HepG2 (cell line): ENCODE data around the gene ANKRD6. TPM values are rescaled to one million over a fixed set of nuclear protein-coding genes. Genes with fewer than 3 reads are reported as not detected.

ENCODE experiments used
- HDAC1 ChIP-seq: sonication (generic); formaldehyde crosslinking; IDR thresholded peaks from 2 replicates; pipeline ENCODE4 v1.5.1; 2020; ENCODE audit warnings: mild to moderate bottlenecking, missing genetic modification reagents
- KLF12 ChIP-seq: sonication (generic); formaldehyde crosslinking; IDR thresholded peaks from 2 replicates; pipeline ENCODE4 v1.4.0; 2020; ENCODE audit warnings: missing genetic modification reagents, borderline replicate concordance
- MBD4 ChIP-seq: IDR thresholded peaks from 2 replicates; pipeline ENCODE4 v1.6.1; 2012; ENCODE audit warnings: low read length, inconsistent platforms, borderline replicate concordance
- POLR2A ChIP-seq, 2 experiments: IDR thresholded peaks; 2 replicates each; pipeline ENCODE4 v1.6.1; 2011; ENCODE audit warnings: low read depth in 2 of 2, low read length in 2 of 2, mild to moderate bottlenecking in 1 of 2, moderate library complexity in 1 of 2; ENCODE audit not compliant: insufficient read depth in 1 of 2
- RARA ChIP-seq: IDR thresholded peaks from 2 replicates; pipeline ENCODE4 v1.6.1; 2016; ENCODE audit warnings: missing genetic modification reagents, missing compliant biosample characterization
- RNF2 ChIP-seq: fragments of 450-650 bp; conservative IDR thresholded peaks from 2 replicates; pipeline ENCODE4 v1.6.1; 2016; ENCODE audit warnings: low read depth
- SOX5 ChIP-seq: IDR thresholded peaks from 2 replicates; pipeline ENCODE4 v1.6.1; 2016; ENCODE audit warnings: borderline replicate concordance
- SP5 ChIP-seq: IDR thresholded peaks from 2 replicates; pipeline ENCODE4 v1.6.1; 2016; ENCODE audit warnings: low read depth, borderline replicate concordance
- ZFYVE20 ChIP-seq: sonication (generic); formaldehyde crosslinking; IDR thresholded peaks from 2 replicates; pipeline ENCODE4 v1.8.0; 2023; ENCODE audit warnings: low read depth, mild to moderate bottlenecking, moderate library complexity, missing genetic modification reagents, borderline replicate concordance
- ZNF3 ChIP-seq: IDR thresholded peaks from 2 replicates; pipeline ENCODE4 v1.7.0; 2017; ENCODE audit warnings: inconsistent platforms
- ZSCAN25 ChIP-seq: sonication (generic); formaldehyde crosslinking; IDR thresholded peaks from 2 replicates; pipeline ENCODE4 v1.8.0; 2022; ENCODE audit warnings: mild to moderate bottlenecking, missing genetic modification reagents
- polyA plus RNA-seq, 8 experiments: library from polyadenylated mRNA; depleted of rRNA in 3 of 8; stranded (reverse) in 7 of 8; unstranded in 1 of 8; fragments of >200 nt; fragmentation: Illumina TruSeq in 4 of 8; extraction: Trizol in 4 of 8; gene quantifications; 2 replicates each; pipeline versions ENCODE4 v1.2.1 to v1.2.3, GENCODE V29; 2011 to 2016; ENCODE audit warnings: low read depth in 4 of 8, missing spikeins in 1 of 8, mixed read lengths in 1 of 8; ENCODE audit not compliant: insufficient read depth in 1 of 8
- total RNA-seq, 5 experiments: library from RNA; depleted of rRNA; stranded (reverse); fragments of >200 nt; fragmentation: Illumina TruSeq; extraction: Trizol; gene quantifications; 2 replicates each; pipeline ENCODE4 v1.2.3, GENCODE V29; 2016; ENCODE audit warnings: low read depth in 1 of 5
- TF ChIP-seq, protein P1 (sequence below): sonication (generic); formaldehyde crosslinking; IDR thresholded peaks from 2 replicates; pipeline ENCODE4 v1.4.0; 2020; ENCODE audit warnings: missing genetic modification reagents, borderline replicate concordance
- TF ChIP-seq, protein P2 (sequence below): sonication (generic); formaldehyde crosslinking; IDR thresholded peaks from 2 replicates; pipeline ENCODE4 v1.5.1; 2020; ENCODE audit warnings: mild to moderate bottlenecking, missing genetic modification reagents, borderline replicate concordance
- TF ChIP-seq, protein P3 (sequence below): sonication (generic); formaldehyde crosslinking; IDR thresholded peaks from 2 replicates; pipeline ENCODE4 v1.4.0; 2020; ENCODE audit warnings: mild to moderate bottlenecking, missing genetic modification reagents
- TF ChIP-seq, protein P4 (sequence below): IDR thresholded peaks from 2 replicates; pipeline ENCODE4 v1.6.1; 2016
- TF ChIP-seq, protein P5 (sequence below): sonication (generic); formaldehyde crosslinking; IDR thresholded peaks from 2 replicates; pipeline ENCODE4 v1.8.0; 2022; ENCODE audit warnings: low read depth, missing genetic modification reagents

Gene ANKRD6
- total and polyA plus RNA-seq, 2 of the 13 experiments (the other 11 are each of a cell fraction or from before 2014, with no cell fraction given) = 0.18 to 0.36 TPM

DNA sequence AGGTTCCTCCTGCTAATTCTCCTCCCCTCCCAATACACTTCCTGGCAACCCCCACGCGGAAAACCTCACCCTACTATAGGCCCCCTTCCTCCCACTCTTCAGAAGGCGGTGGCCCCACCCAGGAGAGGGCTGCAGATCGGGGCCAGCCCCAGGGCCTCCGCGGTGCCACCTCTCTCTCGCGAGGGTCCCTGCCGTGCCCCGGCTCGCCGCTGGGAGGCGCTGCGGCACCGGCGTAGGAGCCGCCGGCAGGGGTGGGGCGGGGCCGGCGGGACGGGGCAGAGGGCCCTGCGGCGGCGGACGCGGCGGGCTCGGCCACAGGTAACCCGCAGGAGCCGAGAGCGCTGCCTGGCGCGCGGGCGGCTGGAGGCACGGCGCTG lies at the start of gene ANKRD6 (continued):
- TF ChIP-seq, protein P1, sequence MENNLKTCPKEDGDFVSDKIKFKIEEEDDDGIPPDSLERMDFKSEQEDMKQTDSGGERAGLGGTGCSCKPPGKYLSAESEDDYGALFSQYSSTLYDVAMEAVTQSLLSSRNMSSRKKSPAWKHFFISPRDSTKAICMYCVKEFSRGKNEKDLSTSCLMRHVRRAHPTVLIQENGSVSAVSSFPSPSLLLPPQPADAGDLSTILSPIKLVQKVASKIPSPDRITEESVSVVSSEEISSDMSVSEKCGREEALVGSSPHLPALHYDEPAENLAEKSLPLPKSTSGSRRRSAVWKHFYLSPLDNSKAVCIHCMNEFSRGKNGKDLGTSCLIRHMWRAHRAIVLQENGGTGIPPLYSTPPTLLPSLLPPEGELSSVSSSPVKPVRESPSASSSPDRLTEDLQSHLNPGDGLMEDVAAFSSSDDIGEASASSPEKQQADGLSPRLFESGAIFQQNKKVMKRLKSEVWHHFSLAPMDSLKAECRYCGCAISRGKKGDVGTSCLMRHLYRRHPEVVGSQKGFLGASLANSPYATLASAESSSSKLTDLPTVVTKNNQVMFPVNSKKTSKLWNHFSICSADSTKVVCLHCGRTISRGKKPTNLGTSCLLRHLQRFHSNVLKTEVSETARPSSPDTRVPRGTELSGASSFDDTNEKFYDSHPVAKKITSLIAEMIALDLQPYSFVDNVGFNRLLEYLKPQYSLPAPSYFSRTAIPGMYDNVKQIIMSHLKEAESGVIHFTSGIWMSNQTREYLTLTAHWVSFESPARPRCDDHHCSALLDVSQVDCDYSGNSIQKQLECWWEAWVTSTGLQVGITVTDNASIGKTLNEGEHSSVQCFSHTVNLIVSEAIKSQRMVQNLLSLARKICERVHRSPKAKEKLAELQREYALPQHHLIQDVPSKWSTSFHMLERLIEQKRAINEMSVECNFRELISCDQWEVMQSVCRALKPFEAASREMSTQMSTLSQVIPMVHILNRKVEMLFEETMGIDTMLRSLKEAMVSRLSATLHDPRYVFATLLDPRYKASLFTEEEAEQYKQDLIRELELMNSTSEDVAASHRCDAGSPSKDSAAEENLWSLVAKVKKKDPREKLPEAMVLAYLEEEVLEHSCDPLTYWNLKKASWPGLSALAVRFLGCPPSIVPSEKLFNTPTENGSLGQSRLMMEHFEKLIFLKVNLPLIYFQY (CRISPR knock-in tag) = no peak
- TF ChIP-seq ZNF3 (CRISPR knock-in tag) = no peak
- TF ChIP-seq POLR2A (IDR thresholded peaks at IDR 0.05; ENCODE audit: insufficient read depth in 1 of 2, low read depth in 2 of 2, low read length in 2 of 2) = no peak
- 0 out of 2 replicates have a peak, but pooled peaks have one; percentile 10 for TF ChIP-seq RARA
- no peak for TF ChIP-seq SOX5 (CRISPR knock-in tag)
- TF ChIP-seq, protein P2, sequence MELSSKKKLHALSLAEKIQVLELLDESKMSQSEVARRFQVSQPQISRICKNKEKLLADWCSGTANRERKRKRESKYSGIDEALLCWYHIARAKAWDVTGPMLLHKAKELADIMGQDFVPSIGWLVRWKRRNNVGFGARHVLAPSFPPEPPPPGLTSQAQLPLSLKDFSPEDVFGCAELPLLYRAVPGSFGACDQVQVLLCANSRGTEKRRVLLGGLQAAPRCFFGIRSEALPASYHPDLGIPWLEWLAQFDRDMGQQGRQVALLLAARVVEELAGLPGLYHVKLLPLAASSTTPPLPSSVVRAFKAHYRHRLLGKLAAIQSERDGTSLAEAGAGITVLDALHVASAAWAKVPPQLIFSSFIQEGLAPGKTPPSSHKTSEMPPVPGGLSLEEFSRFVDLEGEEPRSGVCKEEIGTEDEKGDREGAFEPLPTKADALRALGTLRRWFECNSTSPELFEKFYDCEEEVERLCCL (CRISPR knock-in tag) = no peak
- peak; percentile 61; the same call in 1 of the 2 replicates for TF ChIP-seq KLF12
- TF ChIP-seq, protein P3, sequence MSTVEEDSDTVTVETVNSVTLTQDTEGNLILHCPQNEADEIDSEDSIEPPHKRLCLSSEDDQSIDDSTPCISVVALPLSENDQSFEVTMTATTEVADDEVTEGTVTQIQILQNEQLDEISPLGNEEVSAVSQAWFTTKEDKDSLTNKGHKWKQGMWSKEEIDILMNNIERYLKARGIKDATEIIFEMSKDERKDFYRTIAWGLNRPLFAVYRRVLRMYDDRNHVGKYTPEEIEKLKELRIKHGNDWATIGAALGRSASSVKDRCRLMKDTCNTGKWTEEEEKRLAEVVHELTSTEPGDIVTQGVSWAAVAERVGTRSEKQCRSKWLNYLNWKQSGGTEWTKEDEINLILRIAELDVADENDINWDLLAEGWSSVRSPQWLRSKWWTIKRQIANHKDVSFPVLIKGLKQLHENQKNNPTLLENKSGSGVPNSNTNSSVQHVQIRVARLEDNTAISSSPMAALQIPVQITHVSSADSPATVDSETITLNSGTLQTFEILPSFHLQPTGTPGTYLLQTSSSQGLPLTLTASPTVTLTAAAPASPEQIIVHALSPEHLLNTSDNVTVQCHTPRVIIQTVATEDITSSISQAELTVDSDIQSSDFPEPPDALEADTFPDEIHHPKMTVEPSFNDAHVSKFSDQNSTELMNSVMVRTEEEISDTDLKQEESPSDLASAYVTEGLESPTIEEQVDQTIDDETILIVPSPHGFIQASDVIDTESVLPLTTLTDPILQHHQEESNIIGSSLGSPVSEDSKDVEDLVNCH = no peak
- TF ChIP-seq ZSCAN25 (CRISPR knock-in tag) = peak; percentile 100
- TF ChIP-seq, protein P4, sequence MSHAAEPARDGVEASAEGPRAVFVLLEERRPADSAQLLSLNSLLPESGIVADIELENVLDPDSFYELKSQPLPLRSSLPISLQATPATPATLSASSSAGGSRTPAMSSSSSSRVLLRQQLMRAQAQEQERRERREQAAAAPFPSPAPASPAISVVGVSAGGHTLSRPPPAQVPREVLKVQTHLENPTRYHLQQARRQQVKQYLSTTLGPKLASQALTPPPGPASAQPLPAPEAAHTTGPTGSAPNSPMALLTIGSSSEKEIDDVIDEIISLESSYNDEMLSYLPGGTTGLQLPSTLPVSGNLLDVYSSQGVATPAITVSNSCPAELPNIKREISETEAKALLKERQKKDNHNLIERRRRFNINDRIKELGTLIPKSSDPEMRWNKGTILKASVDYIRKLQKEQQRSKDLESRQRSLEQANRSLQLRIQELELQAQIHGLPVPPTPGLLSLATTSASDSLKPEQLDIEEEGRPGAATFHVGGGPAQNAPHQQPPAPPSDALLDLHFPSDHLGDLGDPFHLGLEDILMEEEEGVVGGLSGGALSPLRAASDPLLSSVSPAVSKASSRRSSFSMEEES = no peak
- no peak for TF ChIP-seq RNF2
- TF ChIP-seq HDAC1 (CRISPR knock-in tag) = no peak
- no peak for TF ChIP-seq MBD4
- TF ChIP-seq, protein P5, sequence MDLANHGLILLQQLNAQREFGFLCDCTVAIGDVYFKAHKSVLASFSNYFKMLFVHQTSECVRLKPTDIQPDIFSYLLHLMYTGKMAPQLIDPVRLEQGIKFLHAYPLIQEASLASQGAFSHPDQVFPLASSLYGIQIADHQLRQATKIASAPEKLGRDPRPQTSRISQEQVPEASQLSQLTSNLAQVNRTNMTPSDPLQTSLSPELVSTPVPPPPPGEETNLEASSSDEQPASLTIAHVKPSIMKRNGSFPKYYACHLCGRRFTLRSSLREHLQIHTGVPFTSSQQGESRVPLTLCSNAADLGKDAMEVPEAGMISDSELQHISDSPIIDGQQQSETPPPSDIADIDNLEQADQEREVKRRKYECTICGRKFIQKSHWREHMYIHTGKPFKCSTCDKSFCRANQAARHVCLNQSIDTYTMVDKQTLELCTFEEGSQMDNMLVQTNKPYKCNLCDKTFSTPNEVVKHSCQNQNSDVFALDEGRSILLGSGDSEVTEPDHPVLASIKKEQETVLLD (CRISPR knock-in tag) = no peak
- no peak for TF ChIP-seq ZFYVE20 (CRISPR knock-in tag)
- TF ChIP-seq SP5 (CRISPR knock-in tag) = 0 out of 2 replicates have a peak, but pooled peaks have one; percentile 32
